Activated naive CD4-positive, alpha-beta T cell treated with anti-CD3 and anti-CD28 coated beads for 36 hours (primary cell): ENCODE results near the gene SLC16A11. TPM values are rescaled to one million over a fixed set of nuclear protein-coding genes. Genes with fewer than 3 reads are reported as not detected.

ENCODE experiments used
- CTCF ChIA-PET: fragments of 350-600 bp; sonication (Branson Sonifier 250); formaldehyde crosslinking; loops from one replicate; lab custom pipeline; 2021; ENCODE audit warnings: antibody characterized with exemption; lab: Charles Lee
- DNase-seq: peaks from one replicate; pipeline ENCODE4 v3.0.0-alpha.2; 2020
- H3K27ac Mint-ChIP-seq: one replicate; pipeline ENCODE4 v1.8.0; 2021; ENCODE audit warnings: mild to moderate bottlenecking, mixed read lengths
- H3K27me3 Mint-ChIP-seq: one replicate; pipeline ENCODE4 v1.8.0; 2021; ENCODE audit warnings: low read depth, mixed read lengths
- H3K36me3 Mint-ChIP-seq: one replicate; pipeline ENCODE4 v1.8.0; 2021; ENCODE audit warnings: low read depth, mixed read lengths
- H3K4me1 Mint-ChIP-seq: one replicate; pipeline ENCODE4 v1.8.0; 2021; ENCODE audit warnings: low read depth, mixed read lengths
- H3K4me3 Mint-ChIP-seq: one replicate; pipeline ENCODE4 v1.8.0; 2021; ENCODE audit warnings: mild to moderate bottlenecking, moderate library complexity, mixed read lengths
- H3K9me3 Mint-ChIP-seq: one replicate; pipeline ENCODE4 v1.8.0; 2021; ENCODE audit warnings: mixed read lengths
- intact Hi-C: fragments of 100-400 bp; cut with micrococcal nuclease; formaldehyde crosslinking; loops from one replicate; pipeline ENCODE4 v1.15.1; 2023
- total RNA-seq, 2 experiments: library from RNA; stranded (reverse); gene quantifications; one replicate each; pipeline ENCODE4 v1.2.3, GENCODE V29; 2021

SLC16A11 gene
- total RNA-seq, 2 experiments from 2014 or later = 0.30 to 0.64 TPM

GRCh38 chr17:7021993-7022778, 21.7 kb downstream of the SLC16A11 start:
- peaks cover 6% of the 10 kb centered on the region for H3K36me3 Mint-ChIP-seq
- intact Hi-C loops = loop anchor here (1.0 kb wide), 3 partner anchors 18 to 179 kb away; no protein-coding TSS in a partner anchor
- DNase-seq = peak; percentile 80
- H3K27me3 Mint-ChIP-seq = peaks cover 4% of the 10 kb centered on the region
- no peaks in the 10 kb centered on the region for H3K9me3 Mint-ChIP-seq
- peak overlapping the region; percentile 59 for H3K4me3 Mint-ChIP-seq
- CTCF ChIA-PET = interaction anchor here (0.5 to 5.0 kb wide), 23 partner anchors 10 to 178 kb away, joined by 3 to 37 read pairs (median 5); partner anchors contain the start of genes RNASEK and SLC16A13
- H3K27ac Mint-ChIP-seq = peak overlapping the region; percentile 26
- H3K4me1 Mint-ChIP-seq = peaks cover 29% of the 10 kb centered on the region

- H3K4me3 Mint-ChIP-seq = peak overlapping the region; percentile 59
- peaks cover 4% of the 10 kb centered on the region for H3K27me3 Mint-ChIP-seq
- intact Hi-C loops = no loop called here
- H3K36me3 Mint-ChIP-seq = peaks cover 11% of the 10 kb centered on the region
- no peaks in the 10 kb centered on the region for H3K9me3 Mint-ChIP-seq
- peaks cover 38% of the 10 kb centered on the region for H3K4me1 Mint-ChIP-seq
- CTCF ChIA-PET = interaction anchor here (0.5 to 5.0 kb wide), 23 partner anchors 9 to 177 kb away, joined by 3 to 37 read pairs (median 5); partner anchors contain the start of genes RNASEK and SLC16A13
- H3K27ac Mint-ChIP-seq = no peak overlapping the region
- no peak for DNase-seq
Observed at GRCh38 chr17:7020894-7021664, 22.8 kb downstream of the SLC16A11 start.

DNA sequence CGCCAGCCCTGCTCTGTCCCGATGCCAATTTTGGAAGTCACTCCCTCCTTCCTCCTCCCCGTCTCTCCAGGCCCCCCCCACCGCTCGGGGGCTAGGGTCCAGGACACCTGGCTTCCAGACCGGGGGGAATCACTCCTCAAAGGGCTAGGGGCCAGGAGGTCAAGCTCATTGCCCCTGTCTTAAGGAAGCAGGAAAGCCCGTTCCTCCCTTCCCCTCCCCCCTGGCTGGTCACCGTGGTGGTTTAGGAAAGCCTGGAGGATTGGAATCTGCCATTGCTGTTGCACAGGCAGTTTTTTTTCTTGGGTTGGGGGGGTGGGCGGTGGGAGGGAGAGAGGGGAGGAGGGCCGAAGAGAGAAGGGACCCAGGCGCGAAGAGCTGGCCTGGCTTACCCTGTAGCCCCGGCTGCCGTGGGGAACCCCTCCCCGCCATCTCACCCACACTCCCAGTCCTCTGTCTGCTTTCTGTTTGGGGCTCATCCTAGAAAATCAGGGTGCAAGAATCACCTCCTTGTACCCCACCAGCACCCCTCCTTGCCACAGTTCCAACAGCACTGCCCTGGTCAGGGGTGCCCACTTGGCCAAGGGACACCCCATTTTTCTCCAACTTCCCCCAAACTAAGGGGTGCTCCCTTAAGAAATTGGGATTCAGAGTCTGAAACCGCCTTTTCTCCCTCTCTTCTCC, 23.9 kb downstream of the SLC16A11 start:
- CTCF ChIA-PET = interaction anchor here (0.7 to 2.5 kb wide), 7 partner anchors 10 to 176 kb away, joined by 3 to 14 read pairs (median 6); no protein-coding TSS in a partner anchor
- intact Hi-C loops = no loop called here
- H3K4me1 Mint-ChIP-seq = peaks cover 44% of the 10 kb centered on the region
- no peak for DNase-seq
- no peak overlapping the region for H3K27ac Mint-ChIP-seq
- peaks cover 19% of the 10 kb centered on the region for H3K36me3 Mint-ChIP-seq
- no peak overlapping the region for H3K4me3 Mint-ChIP-seq
- H3K9me3 Mint-ChIP-seq = no peaks in the 10 kb centered on the region
- peaks cover 4% of the 10 kb centered on the region for H3K27me3 Mint-ChIP-seq

- H3K36me3 Mint-ChIP-seq = peaks cover 21% of the 10 kb centered on the region
- intact Hi-C loops = no loop called here
- no peak overlapping the region for H3K4me3 Mint-ChIP-seq
Observed at GRCh38 chr17:7019367-7019766, 24.5 kb downstream of the SLC16A11 start.

DNA sequence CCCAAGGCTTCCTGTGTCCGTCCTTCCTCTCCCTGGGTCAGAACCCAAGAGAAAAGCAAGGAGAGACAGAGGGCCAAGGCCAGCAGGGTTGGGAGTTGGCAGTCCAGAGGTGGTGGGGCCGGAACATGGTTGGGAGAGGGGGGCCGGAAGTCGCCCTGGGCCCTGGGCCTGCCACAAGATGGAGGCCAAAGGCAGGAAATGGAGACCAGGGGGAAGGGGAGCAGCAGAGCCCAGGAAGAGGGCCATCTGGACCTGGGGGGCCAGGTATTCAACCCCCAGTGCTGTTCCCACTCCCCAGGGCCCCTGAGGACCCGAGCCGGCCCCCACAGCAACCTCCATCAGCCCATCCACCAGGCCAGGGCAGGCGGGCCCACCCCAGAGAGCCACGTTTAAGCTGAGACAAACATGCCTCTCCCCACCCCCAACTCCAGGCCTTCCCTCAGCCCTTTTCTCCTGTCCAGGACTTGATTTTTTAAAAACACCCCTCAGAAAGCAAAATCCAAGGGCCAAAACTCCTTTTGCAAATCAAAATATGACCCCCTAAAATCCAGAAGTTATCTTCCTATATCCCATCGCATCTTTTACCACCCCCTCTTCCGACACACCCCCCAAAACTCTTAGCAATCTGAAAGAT, 25.4 kb downstream of the SLC16A11 start:
- no peak overlapping the region for H3K4me3 Mint-ChIP-seq
- intact Hi-C loops = no loop called here
- no peaks in the 10 kb centered on the region for H3K9me3 Mint-ChIP-seq
- peaks cover 29% of the 10 kb centered on the region for H3K36me3 Mint-ChIP-seq
- peak overlapping the region; percentile 4 for H3K27ac Mint-ChIP-seq
- peaks cover 4% of the 10 kb centered on the region for H3K27me3 Mint-ChIP-seq
- peaks cover 42% of the 10 kb centered on the region for H3K4me1 Mint-ChIP-seq
- DNase-seq = no peak
- CTCF ChIA-PET = interaction anchor here (1.0 kb wide), 1 partner anchor 104 kb away, joined by 4 read pairs; no protein-coding TSS in a partner anchor

More at GRCh38 chr17:7019367-7019766, 24.5 kb downstream of the SLC16A11 start:
- no peak for DNase-seq
- Mint-ChIP-seq H3K4me1 (peaks cover 44% of the 10 kb centered on the region), H3K27ac (no peak overlapping the region), H3K27me3 (peaks cover 4% of the 10 kb centered on the region), H3K9me3 (no peaks in the 10 kb centered on the region)
- CTCF ChIA-PET = interaction anchor here (0.8 to 1.0 kb wide), 2 partner anchors 15 to 105 kb away, joined by 3 to 4 read pairs; no protein-coding TSS in a partner anchor

DNA sequence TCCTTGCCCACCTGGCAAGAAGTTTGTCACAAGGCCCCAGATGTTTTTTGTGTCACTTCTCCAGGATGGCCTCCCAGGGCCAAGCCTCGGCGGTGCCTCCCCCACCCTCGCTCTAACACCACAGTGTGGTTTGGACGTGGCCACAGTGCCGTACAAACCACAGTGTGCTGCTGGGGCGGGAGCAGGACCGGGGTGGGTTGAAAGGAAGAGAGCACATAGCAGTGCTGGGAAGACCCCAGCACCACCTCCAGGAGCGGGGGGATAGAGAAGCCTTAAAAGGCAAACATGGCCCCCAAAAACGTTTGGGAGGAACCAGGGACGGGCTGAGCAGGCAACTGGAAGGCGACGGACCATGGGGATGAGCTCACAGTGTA, 26.1 kb downstream of the SLC16A11 start:
- Mint-ChIP-seq H3K9me3 (no peaks in the 10 kb centered on the region), H3K36me3 (peaks cover 35% of the 10 kb centered on the region), H3K27ac (peak overlapping the region; percentile 4), H3K27me3 (peaks cover 4% of the 10 kb centered on the region), H3K4me1 (peaks cover 38% of the 10 kb centered on the region), H3K4me3 (no peak overlapping the region)
- intact Hi-C loops = no loop called here
- CTCF ChIA-PET = no interaction called here
- no peak for DNase-seq

DNA sequence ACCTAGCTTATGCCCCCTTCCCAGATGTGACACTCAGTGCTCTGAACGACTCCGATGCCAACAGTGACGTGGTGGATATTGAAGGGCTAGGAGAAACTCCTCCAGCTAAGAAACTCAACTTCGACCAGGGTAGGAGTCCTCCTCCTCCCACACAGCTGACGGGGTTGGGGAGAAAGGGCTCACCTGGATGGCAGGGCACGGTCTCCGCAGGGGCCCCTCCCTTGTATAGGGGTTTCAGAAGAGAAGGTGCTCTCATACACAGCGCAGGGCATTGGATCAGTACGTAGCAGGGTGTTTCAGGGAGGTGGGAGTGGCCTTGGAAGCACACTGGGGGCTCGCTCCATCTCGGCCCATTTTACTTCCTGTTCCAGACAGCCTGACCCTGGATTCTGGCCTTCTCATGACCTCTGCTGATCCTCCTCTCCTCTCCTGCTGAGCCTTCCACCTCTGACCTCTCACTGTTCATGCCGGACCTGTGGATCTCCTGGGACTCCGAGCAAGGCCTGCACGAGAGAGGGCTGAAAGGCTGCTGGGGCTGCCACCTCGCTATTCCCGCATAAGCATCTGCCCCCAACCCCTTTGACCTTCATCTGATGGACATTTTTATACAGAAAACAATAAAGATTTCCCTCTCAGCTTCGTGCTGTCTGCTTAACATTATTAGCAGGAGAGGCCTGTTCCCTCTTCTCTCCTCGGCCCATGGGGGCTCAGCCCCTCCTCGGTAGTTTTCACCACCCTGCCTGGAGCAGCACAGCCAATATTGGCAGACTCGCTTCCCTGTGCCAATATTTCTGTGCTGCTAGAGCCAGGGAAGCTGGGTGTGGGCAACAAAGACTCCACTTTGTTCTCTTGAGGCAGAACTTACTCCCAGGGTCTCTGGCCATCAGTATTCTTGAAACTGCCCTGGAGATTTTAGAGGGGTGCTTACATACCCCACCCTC, 26.7 kb downstream of the SLC16A11 start:
- Mint-ChIP-seq H3K9me3 (no peaks in the 10 kb centered on the region), H3K36me3 (peaks cover 37% of the 10 kb centered on the region), H3K27ac (peak overlapping the region; percentile 4), H3K4me1 (peaks cover 33% of the 10 kb centered on the region), H3K27me3 (no peaks in the 10 kb centered on the region), H3K4me3 (no peak overlapping the region)
- DNase-seq = no peak
- intact Hi-C loops = no loop called here
- CTCF ChIA-PET = interaction anchor here (2.2 kb wide), 1 partner anchor 13 kb away, joined by 8 read pairs; no protein-coding TSS in a partner anchor

GRCh38 chr17:7016418-7016817, 27.5 kb downstream of the SLC16A11 start:
- peak; percentile 37 for DNase-seq
- H3K4me3 Mint-ChIP-seq = peak overlapping the region; percentile 93
- intact Hi-C loops = no loop called here
- CTCF ChIA-PET = interaction anchor here (1.1 to 2.2 kb wide), 2 partner anchors 12 to 105 kb away, joined by 3 to 8 read pairs; no protein-coding TSS in a partner anchor
- H3K9me3 Mint-ChIP-seq = no peaks in the 10 kb centered on the region
- no peaks in the 10 kb centered on the region for H3K27me3 Mint-ChIP-seq
- H3K27ac Mint-ChIP-seq = peak overlapping the region; percentile 98
- H3K4me1 Mint-ChIP-seq = peaks cover 33% of the 10 kb centered on the region
- peaks cover 37% of the 10 kb centered on the region for H3K36me3 Mint-ChIP-seq

DNA sequence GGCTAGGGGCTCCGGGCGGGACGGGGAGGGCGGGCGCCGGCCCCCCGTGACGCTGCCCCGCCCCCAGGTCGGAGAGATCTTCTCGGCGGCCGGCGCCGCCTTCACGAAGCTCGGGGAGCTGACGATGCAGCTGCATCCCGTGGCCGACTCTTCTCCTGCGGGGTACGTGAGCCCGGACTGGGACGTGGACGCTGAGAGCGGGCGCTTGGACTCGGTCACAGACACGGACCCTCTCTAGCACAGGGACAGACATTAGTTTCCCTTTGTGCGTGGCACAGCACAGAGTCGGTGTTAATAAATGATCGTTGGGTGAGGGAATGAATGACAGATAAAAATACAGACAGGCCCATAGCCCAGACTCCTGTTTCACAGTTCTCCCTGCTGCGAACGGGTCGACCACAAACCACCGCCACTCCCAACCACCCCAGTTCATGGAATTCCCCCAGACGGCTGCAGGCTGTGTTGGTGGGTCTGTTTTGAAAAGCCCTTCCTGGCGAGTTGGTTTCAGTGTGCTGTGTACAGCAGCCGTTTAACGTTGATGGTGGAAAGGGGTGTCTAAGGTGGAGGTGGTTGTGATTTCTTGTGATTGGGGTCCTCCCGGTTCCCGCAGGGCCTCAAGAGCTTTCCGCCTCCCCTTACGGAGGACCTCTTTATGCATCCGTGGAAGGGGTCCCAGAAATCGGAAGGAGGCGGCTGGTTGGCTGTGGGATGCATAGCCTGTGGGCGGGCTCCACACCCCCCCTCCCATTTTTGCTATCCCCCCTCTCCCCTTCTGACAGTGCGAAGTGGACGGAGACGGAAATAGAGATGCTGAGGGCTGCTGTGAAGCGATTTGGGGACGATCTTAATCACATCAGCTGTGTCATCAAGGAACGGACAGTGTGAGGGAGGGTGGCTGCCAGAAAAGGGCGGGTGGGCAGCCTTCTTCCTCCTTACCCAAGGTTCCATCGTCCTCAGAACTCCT, 28.6 kb downstream of the SLC16A11 start:
- no peaks in the 10 kb centered on the region for H3K27me3 Mint-ChIP-seq
- H3K27ac Mint-ChIP-seq = peak overlapping the region; percentile 98
- intact Hi-C loops = loop anchor here (1.0 to 5.0 kb wide), 5 partner anchors 8 to 1367 kb away; partner anchors contain the start of genes BCL6B, C17orf100, MED31 and PIMREG
- CTCF ChIA-PET = interaction anchor here (1.1 to 2.2 kb wide), 2 partner anchors 11 to 104 kb away, joined by 3 to 8 read pairs; no protein-coding TSS in a partner anchor
- H3K9me3 Mint-ChIP-seq = no peaks in the 10 kb centered on the region
- peak; percentile 86 for DNase-seq
- H3K36me3 Mint-ChIP-seq = peaks cover 37% of the 10 kb centered on the region
- peak overlapping the region; percentile 93 for H3K4me3 Mint-ChIP-seq
- peaks cover 42% of the 10 kb centered on the region for H3K4me1 Mint-ChIP-seq
